PFSK-1 (cell line): ENCODE results near the gene MKS1.

Experiments
- SIN3A ChIP-seq: IDR thresholded peaks from 2 replicates; pipeline ENCODE4 v1.6.1; 2012; ENCODE audit warnings: mild to moderate bottlenecking, low read length, moderate library complexity, borderline replicate concordance; ENCODE audit not compliant: insufficient read depth
- TAF1 ChIP-seq: IDR thresholded peaks from 2 replicates; pipeline ENCODE4 v1.6.1; 2012; ENCODE audit warnings: low read length, control low read depth, borderline replicate concordance; ENCODE audit not compliant: insufficient read depth
- TF ChIP-seq, protein P1 (sequence below), 2 experiments: IDR thresholded peaks; 2 replicates each; pipeline versions ENCODE4 v1.6.1 to v1.8.0; 2011 to 2012; ENCODE audit warnings: low read depth in 2 of 2, low read length in 2 of 2, control low read depth in 1 of 2, inconsistent platforms in 1 of 2, mild to moderate bottlenecking in 1 of 2, moderate library complexity in 1 of 2; ENCODE audit not compliant: insufficient read depth in 1 of 2

DNA sequence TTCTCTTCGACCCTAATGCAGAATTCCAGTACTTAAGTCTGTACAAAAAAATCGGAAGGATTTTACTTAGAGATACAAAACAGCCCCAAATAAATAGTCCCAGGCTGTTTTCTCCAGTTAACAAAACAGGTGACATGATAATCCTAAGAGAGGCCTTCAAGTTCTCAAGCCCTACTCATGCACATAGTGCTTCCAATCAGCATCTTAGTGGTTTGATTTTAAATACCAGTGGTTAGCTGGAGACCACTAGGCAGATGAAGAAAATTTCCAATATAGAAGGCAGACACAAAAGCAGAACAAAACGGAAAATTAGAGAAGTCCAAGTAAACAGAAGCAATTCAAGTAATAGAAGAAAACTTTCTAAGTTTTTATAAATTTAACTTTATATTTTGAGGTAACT is 57.5 kb downstream of the MKS1 start:
- TF ChIP-seq SIN3A, result no peak
- no peak for TF ChIP-seq TAF1
- TF ChIP-seq, protein P1, sequence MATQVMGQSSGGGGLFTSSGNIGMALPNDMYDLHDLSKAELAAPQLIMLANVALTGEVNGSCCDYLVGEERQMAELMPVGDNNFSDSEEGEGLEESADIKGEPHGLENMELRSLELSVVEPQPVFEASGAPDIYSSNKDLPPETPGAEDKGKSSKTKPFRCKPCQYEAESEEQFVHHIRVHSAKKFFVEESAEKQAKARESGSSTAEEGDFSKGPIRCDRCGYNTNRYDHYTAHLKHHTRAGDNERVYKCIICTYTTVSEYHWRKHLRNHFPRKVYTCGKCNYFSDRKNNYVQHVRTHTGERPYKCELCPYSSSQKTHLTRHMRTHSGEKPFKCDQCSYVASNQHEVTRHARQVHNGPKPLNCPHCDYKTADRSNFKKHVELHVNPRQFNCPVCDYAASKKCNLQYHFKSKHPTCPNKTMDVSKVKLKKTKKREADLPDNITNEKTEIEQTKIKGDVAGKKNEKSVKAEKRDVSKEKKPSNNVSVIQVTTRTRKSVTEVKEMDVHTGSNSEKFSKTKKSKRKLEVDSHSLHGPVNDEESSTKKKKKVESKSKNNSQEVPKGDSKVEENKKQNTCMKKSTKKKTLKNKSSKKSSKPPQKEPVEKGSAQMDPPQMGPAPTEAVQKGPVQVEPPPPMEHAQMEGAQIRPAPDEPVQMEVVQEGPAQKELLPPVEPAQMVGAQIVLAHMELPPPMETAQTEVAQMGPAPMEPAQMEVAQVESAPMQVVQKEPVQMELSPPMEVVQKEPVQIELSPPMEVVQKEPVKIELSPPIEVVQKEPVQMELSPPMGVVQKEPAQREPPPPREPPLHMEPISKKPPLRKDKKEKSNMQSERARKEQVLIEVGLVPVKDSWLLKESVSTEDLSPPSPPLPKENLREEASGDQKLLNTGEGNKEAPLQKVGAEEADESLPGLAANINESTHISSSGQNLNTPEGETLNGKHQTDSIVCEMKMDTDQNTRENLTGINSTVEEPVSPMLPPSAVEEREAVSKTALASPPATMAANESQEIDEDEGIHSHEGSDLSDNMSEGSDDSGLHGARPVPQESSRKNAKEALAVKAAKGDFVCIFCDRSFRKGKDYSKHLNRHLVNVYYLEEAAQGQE (IDR thresholded peaks at IDR 0.05; ENCODE audit: insufficient read depth in 1 of 2, low read depth in 2 of 2, low read length in 2 of 2), result no peak
